Occipital lobe (tissue), 2 donors: Measurements from ENCODE around the gene TIAL1. TPM values are rescaled to one million over a fixed set of nuclear protein-coding genes. Genes with fewer than 3 reads are reported as not detected.
"Not testable (repeated sequence)": the region's sequence is repeated elsewhere in the genome, so short reads cannot be mapped to it uniquely, and the experiment has no call there.

Experiments used
- DNase-seq: peaks from one replicate; lab custom pipeline; 2025; lab: John Stamatoyannopoulos, UW
- total RNA-seq: library from RNA; depleted of rRNA; stranded (reverse); fragments of >200 nt; gene quantifications from one replicate; pipeline ENCODE4 v1.2.3, GENCODE V29; 2014

TIAL1 gene
- total RNA-seq, 1 donor from 2014 or later, result 58.8 TPM

GRCh38 chr10:119549247-119549999 lies 47.3 kb downstream of the TIAL1 start:
- no peak for DNase-seq

GRCh38 chr10:119546009-119546408 lies 50.8 kb downstream of the TIAL1 start:
- no peak for DNase-seq

- no peak for DNase-seq
Observed at GRCh38 chr10:119545310-119545709, 51.5 kb downstream of the TIAL1 start.

GRCh38 chr10:119543814-119544642 lies 52.7 kb downstream of the TIAL1 start:
- DNase-seq, result no peak

DNA sequence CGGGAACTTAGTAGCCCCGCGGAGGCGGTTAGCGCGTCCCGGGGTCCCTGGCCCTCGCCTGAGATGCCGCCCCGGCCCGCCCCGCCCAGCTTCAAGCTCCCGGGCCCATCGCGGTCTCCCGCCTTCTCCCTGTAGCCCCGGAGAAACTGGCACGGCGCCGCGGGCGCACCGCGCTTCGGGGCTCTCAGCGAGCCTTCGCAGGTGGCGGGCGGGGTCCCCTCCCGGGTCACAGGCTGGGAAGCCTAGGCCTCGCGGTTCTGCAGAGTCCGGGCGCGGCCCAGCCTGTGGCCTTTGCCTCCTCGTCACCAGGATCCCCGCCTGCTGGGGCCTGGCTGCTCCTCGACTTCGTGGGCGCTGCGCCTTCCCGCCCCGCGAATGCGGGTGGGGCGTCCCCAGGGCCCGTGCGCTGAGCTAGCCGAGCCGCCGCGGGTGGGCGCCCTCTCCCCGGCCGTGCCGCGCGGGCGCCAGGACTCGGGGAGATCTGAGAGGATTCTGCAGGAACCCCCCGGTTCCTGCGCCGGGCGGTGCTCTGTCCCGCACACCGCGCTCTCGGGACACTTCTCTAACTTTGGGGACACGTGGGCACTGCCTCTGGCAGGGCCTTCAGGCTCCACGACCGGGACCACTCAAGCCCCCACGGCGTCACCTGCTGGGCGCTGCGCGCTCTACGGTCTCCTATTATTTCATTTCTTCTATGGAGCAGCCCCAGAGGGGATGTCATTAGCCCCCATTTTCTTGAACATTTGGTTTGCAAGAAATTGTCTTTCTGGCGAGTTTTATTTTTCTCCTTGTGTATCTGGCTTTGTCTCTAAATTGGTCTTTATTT lies 53.6 kb downstream of the TIAL1 start:
- no peak for DNase-seq

DNA sequence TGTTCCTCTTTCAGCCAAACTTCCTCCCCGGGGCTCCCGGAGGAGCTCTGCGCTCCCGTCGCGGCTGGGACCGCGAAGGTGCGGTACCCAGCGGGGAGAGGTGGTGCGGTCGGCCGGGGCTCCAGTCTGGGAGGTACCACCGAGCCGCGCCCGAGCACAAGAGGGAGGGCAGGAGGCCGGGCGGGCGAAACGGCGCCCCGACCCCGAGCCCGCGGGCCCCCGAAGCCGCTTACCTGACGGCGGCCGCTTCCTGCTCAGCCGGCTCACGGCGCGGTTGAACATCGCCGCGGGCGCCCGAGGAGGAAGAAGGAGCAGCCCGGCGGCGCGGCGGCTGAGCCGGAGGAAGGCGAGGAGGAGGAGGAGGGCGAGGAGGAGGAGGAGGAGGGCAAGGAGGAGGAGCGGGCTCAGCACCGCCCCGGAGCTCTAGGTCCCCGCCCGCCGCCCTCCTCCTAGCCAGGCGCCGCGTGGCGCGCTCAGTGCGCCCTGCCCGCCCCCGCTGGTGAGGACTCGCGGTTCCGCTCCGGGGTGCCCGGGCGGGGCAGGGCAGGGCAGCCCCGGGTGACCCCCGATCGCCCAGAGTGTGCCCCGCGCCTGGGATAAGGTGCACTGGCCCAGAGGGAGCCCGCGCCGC lies 54.3 kb downstream of the TIAL1 start, which contains the start of gene RGS10:
TSS of gene RGS10 (minus strand) at position 363 of the 631 bp plus-strand sequence. CDS start at position 282, 81 bp downstream.
- no peak for DNase-seq

DNA sequence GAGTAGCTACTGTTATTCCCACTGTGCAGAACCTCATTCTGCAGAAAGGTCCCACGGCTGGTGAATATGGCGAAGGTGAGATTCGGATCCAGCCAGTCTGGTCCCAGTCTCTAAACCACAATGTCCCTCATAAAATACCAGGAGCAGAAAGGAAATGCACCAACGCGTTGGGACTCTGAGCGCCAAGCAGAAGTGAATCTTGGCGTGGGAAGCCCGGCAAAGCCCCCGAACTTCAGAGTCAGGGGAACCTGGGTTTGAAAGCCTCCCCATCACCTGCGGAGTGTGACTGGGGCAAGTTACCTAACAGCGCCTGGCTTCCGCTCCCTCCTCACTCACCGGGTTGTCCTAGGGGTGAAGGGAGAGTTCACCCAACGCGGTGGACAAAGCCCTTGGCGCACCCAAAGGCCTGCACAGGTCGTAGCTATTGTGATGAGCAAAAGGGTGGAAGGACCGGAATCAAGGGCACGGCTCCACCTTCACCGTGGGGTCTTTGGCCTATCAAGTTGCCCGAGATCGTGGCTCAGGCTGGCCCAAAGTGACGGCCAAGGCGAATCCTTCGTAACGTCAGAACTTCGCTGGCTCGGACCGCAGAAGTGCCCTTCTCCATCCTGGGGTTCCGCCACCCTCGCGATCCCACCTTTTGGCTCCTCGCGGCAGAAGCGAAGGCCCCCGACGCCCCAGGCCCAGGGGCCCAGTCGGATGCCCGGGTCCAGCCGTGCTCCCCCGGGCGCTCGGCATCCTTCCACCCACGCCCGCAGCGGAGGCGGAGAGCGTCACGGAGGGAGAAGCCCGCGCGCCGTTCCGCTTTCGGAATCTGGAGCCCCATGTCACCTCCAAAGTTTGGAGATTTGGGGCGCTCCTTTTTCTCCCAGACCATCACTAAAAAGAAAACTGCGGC lies 55.1 kb downstream of the TIAL1 start:
- DNase-seq, result no peak

DNA sequence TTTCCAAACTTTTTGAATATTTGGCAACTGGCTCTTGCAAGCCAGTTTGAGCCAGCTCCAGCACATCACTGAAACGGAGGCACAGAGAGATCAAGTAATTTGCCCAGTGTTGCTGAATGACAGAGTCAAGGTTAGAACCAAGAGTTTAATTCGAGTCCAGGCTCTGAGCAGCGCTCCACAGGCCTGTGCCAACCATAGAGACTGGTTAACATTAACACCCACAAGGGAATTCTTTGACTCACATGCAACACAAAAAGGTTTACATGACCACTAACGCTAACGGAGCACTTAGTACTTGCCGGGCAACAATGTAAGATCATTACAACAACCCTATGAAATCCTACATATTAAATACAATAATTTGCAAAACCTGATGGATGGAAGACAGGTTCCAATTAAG lies 55.7 kb downstream of the TIAL1 start:
- no peak for DNase-seq

DNA sequence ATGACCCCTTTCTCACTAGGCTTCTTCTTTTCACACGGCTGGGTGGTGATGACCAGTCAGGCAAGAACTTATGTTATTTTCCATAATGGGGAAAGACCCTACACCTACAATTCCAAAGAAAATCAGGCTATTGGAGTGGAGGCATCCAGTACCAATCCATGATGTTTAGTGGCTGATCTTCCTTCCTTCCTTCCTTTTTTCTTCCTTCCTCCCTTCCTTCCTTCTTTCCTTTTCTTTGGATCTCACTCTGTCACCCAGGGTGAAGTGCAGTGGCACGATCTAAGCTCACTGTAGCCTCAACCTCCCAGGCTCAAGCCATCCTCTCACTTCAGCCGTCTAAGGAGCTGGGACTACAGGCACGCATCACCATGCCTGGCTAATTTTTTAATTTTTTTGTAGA lies 56.7 kb downstream of the TIAL1 start:
- DNase-seq, result no peak

DNA sequence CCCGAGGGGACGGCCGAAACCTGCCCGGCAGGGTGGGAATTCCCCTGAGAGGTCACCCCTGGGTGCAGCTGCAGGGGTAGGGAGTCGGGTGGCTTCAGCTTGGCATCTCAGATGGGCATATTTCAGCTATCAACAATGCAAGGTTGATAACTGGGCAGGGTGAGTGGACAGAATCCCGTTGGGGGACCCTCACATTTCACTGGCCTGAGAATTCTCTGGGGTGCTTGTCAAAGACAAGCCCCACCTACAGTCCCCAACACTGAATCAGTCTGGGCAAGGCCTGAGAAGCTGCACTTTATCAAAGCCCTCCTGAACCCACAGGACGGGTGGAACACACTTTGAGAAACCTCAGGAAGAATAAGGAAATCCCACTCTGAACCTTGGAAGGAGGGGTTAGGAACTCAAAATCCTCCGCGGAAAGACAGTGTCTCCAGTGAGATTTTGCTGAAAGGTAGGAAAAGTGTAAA lies 57.4 kb downstream of the TIAL1 start:
- no peak for DNase-seq

DNA sequence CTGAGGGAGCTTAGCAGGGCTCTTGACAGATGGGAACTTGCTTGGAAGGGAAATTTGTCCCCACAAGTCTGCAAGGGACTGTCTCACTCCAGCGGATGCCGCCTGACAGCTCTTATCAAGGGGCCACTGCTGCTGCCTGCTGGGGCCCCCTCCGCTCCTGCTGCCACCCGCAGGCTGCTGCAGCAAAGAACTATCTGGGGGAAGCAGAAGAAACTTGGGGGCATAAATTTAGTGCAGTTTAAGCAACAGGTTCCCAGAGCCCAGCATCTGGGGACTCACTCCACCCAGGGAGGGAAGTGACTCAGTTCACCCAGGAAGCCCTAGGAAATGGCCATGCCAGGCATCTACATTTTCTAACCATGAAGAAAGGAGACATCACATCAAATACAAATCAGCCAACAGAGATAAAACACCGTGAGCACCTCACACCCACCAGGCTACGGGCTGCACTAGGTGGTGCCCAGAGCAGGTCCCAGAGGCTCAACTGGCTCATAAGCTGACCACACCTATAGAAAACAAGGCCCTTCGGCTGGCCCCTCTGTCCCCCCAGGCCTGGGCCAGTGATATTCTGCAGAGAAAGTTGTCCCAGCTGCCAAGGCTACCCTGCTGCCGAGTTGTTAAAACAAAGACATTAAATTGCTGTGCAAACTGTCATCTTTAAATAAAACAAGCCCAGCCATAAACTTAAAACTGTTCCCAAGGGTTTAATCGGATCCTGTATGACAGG lies 58.0 kb downstream of the TIAL1 start:
- DNase-seq, result no peak

DNA sequence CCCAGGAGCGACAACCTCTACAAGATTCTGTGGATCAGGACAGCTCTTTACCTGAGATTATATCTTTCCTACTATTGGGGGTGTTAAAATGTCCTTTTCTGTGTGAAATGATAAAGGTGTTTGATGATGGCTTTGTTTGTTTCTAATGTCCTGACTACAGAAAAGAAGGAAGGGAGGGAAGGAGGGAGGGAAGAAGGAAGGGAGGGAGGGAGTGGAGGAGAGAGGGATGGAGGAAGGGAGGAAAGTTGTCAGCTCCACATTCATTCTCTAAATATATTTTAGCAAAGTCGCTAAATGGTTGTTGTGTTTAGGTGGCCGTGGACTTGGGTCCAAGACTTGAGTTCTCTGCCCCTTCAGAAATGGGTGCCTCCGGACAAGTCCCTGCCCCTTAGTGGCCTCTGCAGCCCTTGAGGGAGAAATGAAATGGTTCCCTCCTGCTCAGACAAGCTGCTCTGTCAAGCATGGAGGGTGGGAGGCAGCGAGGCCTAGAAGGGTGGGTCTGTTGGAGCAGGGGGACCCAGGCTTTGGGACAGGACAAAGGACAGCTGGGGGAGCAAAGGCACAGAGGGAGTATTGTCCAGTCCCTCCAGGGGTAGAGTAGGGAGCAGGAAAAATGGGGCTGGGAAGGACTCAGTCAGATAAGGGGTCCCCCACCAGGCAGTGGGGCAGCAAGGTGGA lies 58.7 kb downstream of the TIAL1 start:
- no peak for DNase-seq

- DNase-seq, result no peak
Observed at GRCh38 chr10:119536508-119537025, 60.2 kb downstream of the TIAL1 start.

DNA sequence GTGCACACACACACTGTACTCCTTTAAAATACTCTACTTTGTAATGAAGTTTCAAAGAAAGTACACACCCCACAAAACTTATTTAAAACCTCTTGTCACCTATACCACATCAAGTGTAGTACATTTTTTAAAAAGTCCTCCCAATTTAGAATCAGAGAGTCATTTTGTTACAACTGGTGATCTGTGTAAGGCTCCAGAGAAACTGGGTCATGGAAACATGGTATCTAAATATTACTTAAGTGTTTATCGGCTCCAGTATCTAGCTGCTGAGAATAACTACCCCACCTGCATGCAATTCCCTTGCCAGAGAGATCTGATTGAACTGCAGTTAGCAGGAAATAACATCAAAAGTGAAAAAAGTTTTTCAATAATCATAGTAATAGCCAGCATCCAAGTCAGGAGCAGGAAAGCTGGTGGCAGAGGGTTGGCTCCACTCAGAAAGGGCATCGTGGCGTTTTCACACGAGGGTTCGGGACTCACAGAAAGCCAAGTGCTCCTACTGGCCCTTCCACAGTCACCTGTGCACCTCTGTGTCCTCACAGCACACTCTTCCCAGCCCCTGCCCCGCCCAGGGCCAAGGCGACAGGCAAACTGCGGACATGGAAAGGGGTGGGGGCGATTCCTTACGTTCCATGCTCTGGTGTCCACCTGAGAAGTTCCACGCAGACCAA lies 60.8 kb downstream of the TIAL1 start:
- DNase-seq, result no peak

- DNase-seq, result no peak
Observed at GRCh38 chr10:119535305-119535704, 61.5 kb downstream of the TIAL1 start.

- DNase-seq, result no peak
Observed at GRCh38 chr10:119533473-119533872, 63.3 kb downstream of the TIAL1 start.

GRCh38 chr10:119532791-119533190 lies 64.0 kb downstream of the TIAL1 start:
- not testable (repeated sequence) for DNase-seq

- not testable (repeated sequence) for DNase-seq
Observed at GRCh38 chr10:119532251-119532650, 64.5 kb downstream of the TIAL1 start.
